ENCODE measurements around the gene ZFAND3. TPM values are rescaled to one million over a fixed set of nuclear protein-coding genes. Genes with fewer than 3 reads are reported as not detected.

Gene ZFAND3
- total RNA-seq, 1 donor from 2014 or later, result 32.7 TPM

DNA sequence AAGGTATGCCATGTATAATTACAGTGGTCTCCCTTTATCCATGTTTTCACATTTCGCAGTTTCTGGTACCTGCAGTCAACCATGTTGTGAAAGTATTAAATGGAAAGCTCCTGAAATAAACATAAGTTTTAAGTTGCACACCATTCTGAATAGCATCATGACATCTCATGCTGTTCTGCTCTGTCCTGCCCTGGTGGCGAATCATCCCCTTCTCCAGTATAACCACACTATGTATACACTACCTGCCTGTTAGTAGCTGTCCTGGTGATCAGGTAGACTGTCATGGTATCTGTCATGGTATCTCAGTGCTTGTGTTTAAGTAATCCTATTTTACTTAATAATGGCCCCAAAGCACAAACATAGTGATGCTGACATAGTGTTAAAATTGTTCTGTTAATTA, 97.1 kb downstream of the ZFAND3 start:
- H3K27me3 ChIP-seq, result no peaks in the 10 kb centered on the region
- TF ChIP-seq, protein P1, sequence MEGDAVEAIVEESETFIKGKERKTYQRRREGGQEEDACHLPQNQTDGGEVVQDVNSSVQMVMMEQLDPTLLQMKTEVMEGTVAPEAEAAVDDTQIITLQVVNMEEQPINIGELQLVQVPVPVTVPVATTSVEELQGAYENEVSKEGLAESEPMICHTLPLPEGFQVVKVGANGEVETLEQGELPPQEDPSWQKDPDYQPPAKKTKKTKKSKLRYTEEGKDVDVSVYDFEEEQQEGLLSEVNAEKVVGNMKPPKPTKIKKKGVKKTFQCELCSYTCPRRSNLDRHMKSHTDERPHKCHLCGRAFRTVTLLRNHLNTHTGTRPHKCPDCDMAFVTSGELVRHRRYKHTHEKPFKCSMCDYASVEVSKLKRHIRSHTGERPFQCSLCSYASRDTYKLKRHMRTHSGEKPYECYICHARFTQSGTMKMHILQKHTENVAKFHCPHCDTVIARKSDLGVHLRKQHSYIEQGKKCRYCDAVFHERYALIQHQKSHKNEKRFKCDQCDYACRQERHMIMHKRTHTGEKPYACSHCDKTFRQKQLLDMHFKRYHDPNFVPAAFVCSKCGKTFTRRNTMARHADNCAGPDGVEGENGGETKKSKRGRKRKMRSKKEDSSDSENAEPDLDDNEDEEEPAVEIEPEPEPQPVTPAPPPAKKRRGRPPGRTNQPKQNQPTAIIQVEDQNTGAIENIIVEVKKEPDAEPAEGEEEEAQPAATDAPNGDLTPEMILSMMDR (IDR thresholded peaks at IDR 0.05), result no peak
- no peak overlapping the region for H3K4me3 ChIP-seq
- no peaks in the 10 kb centered on the region for H3K9me3 ChIP-seq
- H3K36me3 ChIP-seq, result no peaks in the 10 kb centered on the region
- H3K27ac ChIP-seq, result no peak overlapping the region
- intact Hi-C loops (cut with DNase I), result no loop called here
- DNase-seq (ENCODE audit: low spot score in 2 of 2), result no peak
- H3K4me1 ChIP-seq, result no peaks in the 10 kb centered on the region

DNA sequence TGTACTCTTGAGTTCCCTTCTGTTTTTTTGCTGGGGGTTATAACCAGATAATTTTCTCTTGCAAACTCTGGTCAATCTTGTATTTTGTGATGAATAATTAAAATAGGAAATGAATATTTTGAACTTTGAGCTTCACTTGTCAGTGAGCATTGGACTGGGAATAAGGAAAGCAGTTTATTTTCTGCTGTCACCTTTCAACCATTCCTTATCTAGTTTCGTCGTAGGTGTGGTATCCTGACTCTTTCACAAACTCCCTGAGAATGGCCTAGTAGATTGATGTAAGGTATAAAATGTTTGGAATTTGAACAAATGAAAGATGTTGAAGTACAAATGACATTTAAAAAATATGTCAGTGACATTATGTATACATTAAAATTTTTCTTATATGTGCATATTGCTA, 98.0 kb downstream of the ZFAND3 start:
- H3K27ac ChIP-seq, result no peak overlapping the region
- H3K4me3 ChIP-seq, result no peak overlapping the region
- H3K36me3 ChIP-seq, result no peaks in the 10 kb centered on the region
- no peaks in the 10 kb centered on the region for H3K9me3 ChIP-seq
- no peaks in the 10 kb centered on the region for H3K27me3 ChIP-seq
- TF ChIP-seq, protein P1 (IDR thresholded peaks at IDR 0.05), result no peak
- intact Hi-C loops (cut with DNase I), result no loop called here
- DNase-seq (ENCODE audit: low spot score in 2 of 2), result no peak
- H3K4me1 ChIP-seq, result no peaks in the 10 kb centered on the region

DNA sequence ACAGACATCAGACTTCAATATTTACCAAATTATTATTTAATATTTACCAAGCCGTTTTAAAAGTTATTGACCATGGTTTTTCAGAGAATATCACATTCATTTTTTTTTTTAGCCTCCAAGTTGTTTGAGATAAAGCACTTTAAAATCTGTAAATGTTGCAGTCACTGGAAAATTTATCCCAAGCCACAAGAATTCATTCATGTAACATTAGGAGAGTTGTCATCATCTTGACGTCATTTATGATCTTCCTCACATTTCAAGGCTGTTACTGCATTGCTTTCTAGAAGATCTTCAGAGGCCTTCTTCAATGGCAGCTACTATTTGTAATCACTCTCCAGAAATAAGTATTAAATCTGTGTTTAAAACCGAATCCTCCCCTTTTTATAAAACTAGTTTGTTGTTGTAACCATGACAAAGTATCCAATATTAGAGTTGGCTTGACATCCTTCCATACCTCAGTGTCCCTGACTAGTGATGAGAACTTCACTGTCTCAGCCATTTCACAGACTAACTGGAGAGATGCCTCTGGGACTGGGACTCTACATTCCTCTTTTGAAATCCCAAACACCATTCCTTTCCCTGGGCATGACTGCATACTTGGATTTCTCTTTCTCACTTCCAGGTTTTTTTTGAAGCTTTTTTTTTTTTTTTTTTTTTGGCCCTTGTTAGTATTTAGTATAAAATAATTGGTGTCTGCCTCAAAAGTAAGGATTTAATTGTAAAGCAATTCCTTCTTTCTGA, 100.1 kb downstream of the ZFAND3 start:
- TF ChIP-seq, protein P1 (IDR thresholded peaks at IDR 0.05), result no peak
- no peaks in the 10 kb centered on the region for H3K9me3 ChIP-seq
- H3K36me3 ChIP-seq, result no peaks in the 10 kb centered on the region

DNA sequence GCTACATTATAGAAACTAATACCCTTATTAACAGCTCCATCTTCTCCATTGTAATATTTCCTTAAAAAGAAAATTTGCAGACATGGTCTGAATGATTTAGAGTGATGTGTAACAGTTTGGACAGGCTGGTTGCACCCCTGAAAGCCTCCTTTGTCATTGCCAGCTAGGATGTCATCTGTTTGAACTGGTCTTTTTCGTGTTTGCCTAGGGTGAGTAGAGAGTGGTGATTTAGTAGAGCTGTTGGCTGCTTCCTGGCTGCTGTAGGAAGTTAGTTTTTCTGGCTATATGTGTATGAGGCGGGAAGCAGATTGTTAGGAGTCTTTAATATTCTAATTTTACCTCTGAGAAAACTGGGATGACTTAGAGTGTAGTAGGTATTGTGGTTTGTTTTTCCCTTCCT, 101.1 kb downstream of the ZFAND3 start:
- Histone ChIP-seq H3K36me3 (no peaks in the 10 kb centered on the region), H3K27ac (no peak overlapping the region), H3K27me3 (no peaks in the 10 kb centered on the region), H3K4me3 (no peak overlapping the region), H3K4me1 (no peaks in the 10 kb centered on the region), H3K9me3 (no peaks in the 10 kb centered on the region)
- intact Hi-C loops (cut with DNase I), result no loop called here
- TF ChIP-seq, protein P1 (IDR thresholded peaks at IDR 0.05), result no peak
- DNase-seq (ENCODE audit: low spot score in 2 of 2), result no peak

More for the DNA sequence above, 100.1 kb downstream of the ZFAND3 start:
- intact Hi-C loops (cut with DNase I), result no loop called here
- no peak overlapping the region for H3K27ac ChIP-seq
- no peaks in the 10 kb centered on the region for H3K27me3 ChIP-seq
- DNase-seq (ENCODE audit: low spot score in 2 of 2), result no peak
- no peaks in the 10 kb centered on the region for H3K4me1 ChIP-seq
- H3K4me3 ChIP-seq, result no peak overlapping the region

DNA sequence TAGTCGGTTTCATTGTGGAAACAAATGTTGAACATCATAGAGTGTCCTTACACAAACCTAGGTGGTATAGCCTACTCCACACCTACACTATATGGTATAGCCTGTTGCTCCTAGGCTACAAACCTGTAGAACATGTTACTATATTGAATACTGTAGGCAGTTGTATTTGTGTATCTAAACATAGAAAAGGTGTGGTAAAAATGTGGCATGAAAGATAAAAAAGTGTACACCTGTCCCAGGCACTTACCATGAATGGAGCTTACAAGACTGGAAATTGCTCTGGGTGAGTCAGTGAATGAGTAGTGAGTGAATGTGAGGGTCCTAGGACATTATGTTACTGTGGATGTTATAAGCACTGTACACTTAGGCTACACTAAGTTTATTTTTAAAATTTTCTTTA, 103.0 kb downstream of the ZFAND3 start:
- no peak overlapping the region for H3K4me3 ChIP-seq
- no peaks in the 10 kb centered on the region for H3K36me3 ChIP-seq
- TF ChIP-seq, protein P1 (IDR thresholded peaks at IDR 0.05), result no peak
- no peaks in the 10 kb centered on the region for H3K9me3 ChIP-seq
- intact Hi-C loops (cut with DNase I), result no loop called here
- no peak for DNase-seq (ENCODE audit: low spot score in 2 of 2)
- H3K27ac ChIP-seq, result no peak overlapping the region
- H3K4me1 ChIP-seq, result peaks cover 0 to 3% of the 10 kb centered on the region in 2 donors
- H3K27me3 ChIP-seq, result no peaks in the 10 kb centered on the region

Measured in ascending aorta (tissue), 2 donors.